PC-9 (cell line): Measurements from ENCODE around the gene UBAP1. TPM values are rescaled to one million over a fixed set of nuclear protein-coding genes. Genes with fewer than 3 reads are reported as not detected.
"Not testable (repeated sequence)": the region's sequence is repeated elsewhere in the genome, so short reads cannot be mapped to it uniquely, and the experiment has no call there.

ENCODE experiments used
- BruUV-seq: library from RNA; stranded (reverse); fragments of 400-500 nt; replicated peaks from 2 replicates; lab custom pipeline; 2021; lab: Mats Ljungman, UMichigan
- CTCF ChIA-PET: fragments of 300-600 bp; sonication (Branson Sonifier 250); formaldehyde crosslinking; loops from one replicate; lab custom pipeline; 2022; ENCODE audit warnings: antibody characterized with exemption; lab: Charles Lee
- POLR2A ChIA-PET: fragments of 300-600 bp; sonication (Branson Sonifier 250); formaldehyde crosslinking; loops from one replicate; lab custom pipeline; 2022; ENCODE audit warnings: antibody characterized with exemption; ENCODE audit not compliant: unreplicated experiment; lab: Charles Lee
- DNase-seq, 2 experiments: peaks; one replicate each; pipeline versions ENCODE4 v3.0.0 to v3.0.0-alpha.2; 2015 to 2022; ENCODE audit warnings: mixed read lengths in 1 of 2
- H2AFZ ChIP-seq: fragments of 200-600 bp; sonication (generic); 2 replicates; pipeline ENCODE4 v1.8.1; 2017; ENCODE audit warnings: antibody characterized with exemption
- H3F3A ChIP-seq: fragments of 200-600 bp; sonication (generic); 2 replicates; pipeline ENCODE4 v1.8.1; 2017; ENCODE audit warnings: antibody characterized with exemption, mild to moderate bottlenecking, low read depth; ENCODE audit not compliant: insufficient read depth
- H3K27ac ChIP-seq: fragments of 200-600 bp; sonication (generic); 2 replicates; pipeline ENCODE4 v1.6.1; 2016; ENCODE audit warnings: mixed run types
- H3K27me3 ChIP-seq: fragments of 200-600 bp; sonication (generic); 2 replicates; pipeline ENCODE4 v1.6.1; 2016; ENCODE audit warnings: low read depth, mixed run types; ENCODE audit not compliant: insufficient read depth
- H3K36me3 ChIP-seq: fragments of 200-600 bp; sonication (generic); 2 replicates; pipeline ENCODE4 v1.6.1; 2016; ENCODE audit warnings: low read depth, mixed run types
- H3K4me1 ChIP-seq: fragments of 200-600 bp; sonication (generic); replicated peaks from 2 replicates; pipeline ENCODE4 v1.6.1; 2016; ENCODE audit warnings: mixed run types; ENCODE audit not compliant: insufficient read depth
- H3K4me2 ChIP-seq: fragments of 200-600 bp; sonication (generic); 2 replicates; pipeline ENCODE4 v1.6.1; 2017; ENCODE audit warnings: mixed run types
- H3K4me3 ChIP-seq: fragments of 200-600 bp; sonication (generic); 2 replicates; pipeline ENCODE4 v1.6.1; 2016; ENCODE audit warnings: mixed run types
- H3K79me2 ChIP-seq: fragments of 200-600 bp; sonication (generic); 2 replicates; pipeline ENCODE4 v1.6.1; 2017; ENCODE audit warnings: low read depth, mixed run types
- H3K9me2 ChIP-seq: fragments of 200-600 bp; sonication (generic); 2 replicates; pipeline ENCODE4 v1.8.1; 2017; ENCODE audit warnings: mild to moderate bottlenecking; ENCODE audit not compliant: insufficient read depth
- H3K9me3 ChIP-seq: fragments of 200-600 bp; sonication (generic); 2 replicates; pipeline ENCODE4 v1.8.1; 2016; ENCODE audit warnings: low read depth; ENCODE audit not compliant: insufficient read depth
- H4K20me1 ChIP-seq: fragments of 200-600 bp; sonication (generic); 2 replicates; pipeline ENCODE4 v1.8.1; 2017; ENCODE audit not compliant: insufficient read depth
- CTCF ChIP-seq: fragments of 200-600 bp; sonication (generic); conservative IDR thresholded peaks from 2 replicates; pipeline ENCODE4 v1.6.1; 2017; ENCODE audit warnings: mixed run types, antibody characterized with exemption, mild to moderate bottlenecking, moderate library complexity
- EZH2 ChIP-seq: fragments of 200-600 bp; sonication (generic); IDR thresholded peaks from 2 replicates; pipeline ENCODE4 v1.8.0; 2017; ENCODE audit warnings: antibody characterized with exemption, low read depth
- intact Hi-C: fragments of 100-400 bp; cut with micrococcal nuclease; formaldehyde crosslinking; loops from one replicate; pipeline ENCODE4 v1.10.0; 2022; ENCODE audit not compliant: unreplicated experiment
- total RNA-seq: library from RNA; stranded (reverse); gene quantifications from 2 replicates; pipeline ENCODE4 v1.2.3, GENCODE V29; 2021

The UBAP1 gene
- total RNA-seq, 1 experiment from 2014 or later, result 33.8 TPM

- 0 out of 2 replicates have a peak, but pooled peaks cover 9% of the 10 kb centered on the region for H3K36me3 ChIP-seq
- no peak overlapping the region for H2AFZ ChIP-seq
- ChIA-PET CTCF (no interaction called here), POLR2A (no interaction called here)
- H3K4me1 ChIP-seq, result peaks cover 22% of the 10 kb centered on the region
- no peak overlapping the region for H3K4me3 ChIP-seq
- peaks cover 89% of the 10 kb centered on the region for H3K79me2 ChIP-seq
- no peak overlapping the region for H3K4me2 ChIP-seq
- TF ChIP-seq CTCF (no peak), EZH2 (no peak)
- intact Hi-C loops, result no loop called here
- H3K9me2 ChIP-seq, result no peaks in the 10 kb centered on the region
- H3K9me3 ChIP-seq, result no peaks in the 10 kb centered on the region
- H3F3A ChIP-seq, result peaks cover 9% of the 10 kb centered on the region; the same call in 1 of the 2 replicates
- no peak for DNase-seq
- no peaks in the 10 kb centered on the region for H3K27me3 ChIP-seq
- BruUV-seq, result no TSS peak
- H3K27ac ChIP-seq, result no peak overlapping the region
- H4K20me1 ChIP-seq, result peaks cover 11% of the 10 kb centered on the region
These were observed 26.3 kb downstream of the UBAP1 start for GRCh38 chr9:34205102-34205501.

GRCh38 chr9:34206561-34206960, 27.7 kb downstream of the UBAP1 start:
- no peaks in the 10 kb centered on the region for H3K9me3 ChIP-seq
- 0 out of 2 replicates have a peak, but pooled peaks cover 9% of the 10 kb centered on the region for H3K36me3 ChIP-seq
- intact Hi-C loops, result no loop called here
- DNase-seq, result no peak
- peaks cover 9% of the 10 kb centered on the region; the same call in 1 of the 2 replicates for H3F3A ChIP-seq
- H4K20me1 ChIP-seq, result peaks cover 17% of the 10 kb centered on the region
- no peak overlapping the region for H3K27ac ChIP-seq
- peaks cover 86% of the 10 kb centered on the region for H3K79me2 ChIP-seq
- no TSS peak for BruUV-seq
- H2AFZ ChIP-seq, result no peak overlapping the region
- CTCF ChIA-PET, result no interaction called here
- TF ChIP-seq CTCF, result no peak
- TF ChIP-seq EZH2, result no peak
- no peak overlapping the region for H3K4me2 ChIP-seq
- H3K9me2 ChIP-seq, result no peaks in the 10 kb centered on the region
- H3K27me3 ChIP-seq, result no peaks in the 10 kb centered on the region
- H3K4me3 ChIP-seq, result no peak overlapping the region
- POLR2A ChIA-PET, result no interaction called here
- H3K4me1 ChIP-seq, result peaks cover 18% of the 10 kb centered on the region

GRCh38 chr9:34211395-34211794, 32.6 kb downstream of the UBAP1 start:
- H3K27ac ChIP-seq, result no peak overlapping the region
- H3K36me3 ChIP-seq, result 0 out of 2 replicates have a peak, but pooled peaks cover 9% of the 10 kb centered on the region
- BruUV-seq, result no TSS peak
- H3K9me2 ChIP-seq, result no peaks in the 10 kb centered on the region
- ChIA-PET POLR2A (interaction anchor here (0.7 kb wide), 1 partner anchor 81 kb away, joined by 12 read pairs; no protein-coding TSS in a partner anchor), CTCF (no interaction called here)
- TF ChIP-seq EZH2, result no peak
- TF ChIP-seq CTCF, result no peak
- H3K9me3 ChIP-seq, result no peaks in the 10 kb centered on the region
- no peak overlapping the region for H3K4me2 ChIP-seq
- no peak overlapping the region for H2AFZ ChIP-seq
- H3F3A ChIP-seq, result 0 out of 2 replicates have a peak, but pooled peaks cover 4% of the 10 kb centered on the region
- peaks cover 46% of the 10 kb centered on the region for H3K79me2 ChIP-seq
- H4K20me1 ChIP-seq, result peaks cover 18% of the 10 kb centered on the region
- no peaks in the 10 kb centered on the region for H3K4me1 ChIP-seq
- no peaks in the 10 kb centered on the region for H3K27me3 ChIP-seq
- H3K4me3 ChIP-seq, result no peak overlapping the region
- no peak for DNase-seq
- intact Hi-C loops, result no loop called here

- H3K9me3 ChIP-seq, DNase-seq, H3K27me3 ChIP-seq, intact Hi-C loops, H3K36me3 ChIP-seq, H3K9me2 ChIP-seq, H3K4me3 ChIP-seq, H3K4me2 ChIP-seq, CTCF ChIA-PET, H2AFZ ChIP-seq, H3F3A ChIP-seq, H3K27ac ChIP-seq, BruUV-seq, POLR2A ChIA-PET, H3K4me1 ChIP-seq: not testable (repeated sequence)
- H3K79me2 ChIP-seq, result peaks cover 18% of the 10 kb centered on the region
- peaks cover 19% of the 10 kb centered on the region; the same call in 1 of the 2 replicates for H4K20me1 ChIP-seq
These were observed 35.6 kb downstream of the UBAP1 start for GRCh38 chr9:34214354-34215000.
